Epithelial cell of esophagus (primary cell): ENCODE results near the gene CRAT.
"Not testable (repeated sequence)": the region's sequence is repeated elsewhere in the genome, so short reads cannot be mapped to it uniquely, and the experiment has no call there.

Experiments
- DNase-seq: peaks from one replicate; pipeline ENCODE4 v3.0.0; 2010; ENCODE audit warnings: low read depth
- H3K4me3 ChIP-seq: 2 replicates; pipeline ENCODE4 v1.5.1; 2011; ENCODE audit warnings: mild to moderate bottlenecking, low read length, control low read depth
- CTCF ChIP-seq: IDR thresholded peaks from 2 replicates; pipeline ENCODE4 v1.5.1; 2011; ENCODE audit warnings: low read depth, mild to moderate bottlenecking, low read length, control low read depth, inconsistent platforms; ENCODE audit not compliant: insufficient read depth; ENCODE audit errors: missing control alignments

Gene CRAT

GRCh38 chr9:129118799-129119198 lies 8.2 kb upstream of the CRAT start:
- H3K4me3 ChIP-seq = no peak overlapping the region
- no peak for DNase-seq
- no peak for TF ChIP-seq CTCF

- no peak for DNase-seq
- TF ChIP-seq CTCF = no peak
- H3K4me3 ChIP-seq = no peak overlapping the region
These were observed 3.2 kb upstream of the CRAT start for GRCh38 chr9:129113645-129114304.

- peak overlapping the region; percentile 83 for H3K4me3 ChIP-seq
- not testable (repeated sequence) for DNase-seq
These were observed 1.9 kb upstream of the CRAT start for GRCh38 chr9:129112526-129112925.

- H3K4me3 ChIP-seq = peak overlapping the region; percentile 83
- peak; percentile 41 for DNase-seq
- no peak for TF ChIP-seq CTCF
These were observed 1.0 kb upstream of the CRAT start for GRCh38 chr9:129111528-129112151.

- peak overlapping the region; percentile 52 for H3K4me3 ChIP-seq
- DNase-seq = no peak
- TF ChIP-seq CTCF = no peak
These were observed 447 bp downstream of the CRAT start for GRCh38 chr9:129109952-129110739.

GRCh38 chr9:129109537-129109903 lies 1.1 kb downstream of the CRAT start:
- H3K4me3 ChIP-seq = no peak overlapping the region
- TF ChIP-seq CTCF = no peak
- DNase-seq = peak; percentile 47

GRCh38 chr9:129108805-129109536 lies 1.6 kb downstream of the CRAT start:
- no peak overlapping the region for H3K4me3 ChIP-seq
- no peak for DNase-seq
- no peak for TF ChIP-seq CTCF
